Measurements from ENCODE around the gene ALK.

The ALK gene

GRCh38 chr2:29495068-29495467 is 426.3 kb downstream of the ALK start:
- no peaks in the 10 kb centered on the region for H3K27me3 ChIP-seq (ENCODE audit: control insufficient read depth, insufficient read depth, low read length)
- H3K4me1 ChIP-seq (ENCODE audit: control insufficient read depth, low read depth, low read length), result no peaks in the 10 kb centered on the region
- no peak overlapping the region for H3K4me3 ChIP-seq (ENCODE audit: low read length)
- no peak overlapping the region for H3K9ac ChIP-seq (ENCODE audit: low read length)
- no peaks in the 10 kb centered on the region for H3K9me3 ChIP-seq (ENCODE audit: control insufficient read depth, low read depth, low read length)
- no peaks in the 10 kb centered on the region for H3K36me3 ChIP-seq (ENCODE audit: control insufficient read depth, low read depth, low read length)
- H3K27ac ChIP-seq (ENCODE audit: low read length), result no peak overlapping the region

GRCh38 chr2:29492701-29493100 is 428.7 kb downstream of the ALK start:
- no peaks in the 10 kb centered on the region for H3K36me3 ChIP-seq (ENCODE audit: control insufficient read depth, low read depth, low read length)
- no peaks in the 10 kb centered on the region for H3K9me3 ChIP-seq (ENCODE audit: control insufficient read depth, low read depth, low read length)
- H3K27me3 ChIP-seq (ENCODE audit: control insufficient read depth, insufficient read depth, low read length), result no peaks in the 10 kb centered on the region
- no peak overlapping the region for H3K9ac ChIP-seq (ENCODE audit: low read length)
- H3K27ac ChIP-seq (ENCODE audit: low read length), result no peak overlapping the region
- H3K4me3 ChIP-seq (ENCODE audit: low read length), result no peak overlapping the region
- no peaks in the 10 kb centered on the region for H3K4me1 ChIP-seq (ENCODE audit: control insufficient read depth, low read depth, low read length)

GRCh38 chr2:29490045-29490444 is 431.3 kb downstream of the ALK start:
- H3K36me3 ChIP-seq (ENCODE audit: control insufficient read depth, low read depth, low read length), result no peaks in the 10 kb centered on the region
- H3K4me1 ChIP-seq (ENCODE audit: control insufficient read depth, low read depth, low read length), result no peaks in the 10 kb centered on the region
- H3K27me3 ChIP-seq (ENCODE audit: control insufficient read depth, insufficient read depth, low read length), result no peaks in the 10 kb centered on the region
- H3K27ac ChIP-seq (ENCODE audit: low read length), result no peak overlapping the region
- no peak overlapping the region for H3K9ac ChIP-seq (ENCODE audit: low read length)
- no peaks in the 10 kb centered on the region for H3K9me3 ChIP-seq (ENCODE audit: control insufficient read depth, low read depth, low read length)
- H3K4me3 ChIP-seq (ENCODE audit: low read length), result no peak overlapping the region

- Histone ChIP-seq H3K27ac (ENCODE audit: low read length) (no peak overlapping the region), H3K9me3 (ENCODE audit: control insufficient read depth, low read depth, low read length) (no peaks in the 10 kb centered on the region), H3K4me3 (ENCODE audit: low read length) (no peak overlapping the region), H3K4me1 (ENCODE audit: control insufficient read depth, low read depth, low read length) (no peaks in the 10 kb centered on the region), H3K36me3 (ENCODE audit: control insufficient read depth, low read depth, low read length) (no peaks in the 10 kb centered on the region), H3K27me3 (ENCODE audit: control insufficient read depth, insufficient read depth, low read length) (no peaks in the 10 kb centered on the region), H3K9ac (ENCODE audit: low read length) (no peak overlapping the region)
Measured at GRCh38 chr2:29489568-29489967, 431.8 kb downstream of the ALK start.

GRCh38 chr2:29487967-29488555 is 433.3 kb downstream of the ALK start:
- H3K27me3 ChIP-seq (ENCODE audit: control insufficient read depth, insufficient read depth, low read length), result no peaks in the 10 kb centered on the region
- H3K27ac ChIP-seq (ENCODE audit: low read length), result no peak overlapping the region
- H3K9ac ChIP-seq (ENCODE audit: low read length), result no peak overlapping the region
- H3K9me3 ChIP-seq (ENCODE audit: control insufficient read depth, low read depth, low read length), result no peaks in the 10 kb centered on the region
- H3K4me3 ChIP-seq (ENCODE audit: low read length), result no peak overlapping the region
- no peaks in the 10 kb centered on the region for H3K4me1 ChIP-seq (ENCODE audit: control insufficient read depth, low read depth, low read length)
- H3K36me3 ChIP-seq (ENCODE audit: control insufficient read depth, low read depth, low read length), result no peaks in the 10 kb centered on the region

- Histone ChIP-seq H3K4me1 (ENCODE audit: control insufficient read depth, low read depth, low read length) (no peaks in the 10 kb centered on the region), H3K27ac (ENCODE audit: low read length) (no peak overlapping the region), H3K4me3 (ENCODE audit: low read length) (no peak overlapping the region), H3K27me3 (ENCODE audit: control insufficient read depth, insufficient read depth, low read length) (no peaks in the 10 kb centered on the region), H3K36me3 (ENCODE audit: control insufficient read depth, low read depth, low read length) (no peaks in the 10 kb centered on the region), H3K9ac (ENCODE audit: low read length) (no peak overlapping the region), H3K9me3 (ENCODE audit: control insufficient read depth, low read depth, low read length) (no peaks in the 10 kb centered on the region)
Measured at GRCh38 chr2:29485631-29486030, 435.8 kb downstream of the ALK start.

GRCh38 chr2:29485117-29485516 is 436.3 kb downstream of the ALK start:
- Histone ChIP-seq H3K27ac (ENCODE audit: low read length) (no peak overlapping the region), H3K9me3 (ENCODE audit: control insufficient read depth, low read depth, low read length) (no peaks in the 10 kb centered on the region), H3K36me3 (ENCODE audit: control insufficient read depth, low read depth, low read length) (no peaks in the 10 kb centered on the region), H3K4me3 (ENCODE audit: low read length) (no peak overlapping the region), H3K4me1 (ENCODE audit: control insufficient read depth, low read depth, low read length) (no peaks in the 10 kb centered on the region), H3K27me3 (ENCODE audit: control insufficient read depth, insufficient read depth, low read length) (no peaks in the 10 kb centered on the region), H3K9ac (ENCODE audit: low read length) (no peak overlapping the region)

GRCh38 chr2:29482867-29483266 is 438.5 kb downstream of the ALK start:
- Histone ChIP-seq H3K27me3 (ENCODE audit: control insufficient read depth, insufficient read depth, low read length) (no peaks in the 10 kb centered on the region), H3K4me1 (ENCODE audit: control insufficient read depth, low read depth, low read length) (no peaks in the 10 kb centered on the region), H3K27ac (ENCODE audit: low read length) (no peak overlapping the region), H3K9ac (ENCODE audit: low read length) (no peak overlapping the region), H3K36me3 (ENCODE audit: control insufficient read depth, low read depth, low read length) (no peaks in the 10 kb centered on the region), H3K9me3 (ENCODE audit: control insufficient read depth, low read depth, low read length) (no peaks in the 10 kb centered on the region), H3K4me3 (ENCODE audit: low read length) (no peak overlapping the region)

- Histone ChIP-seq H3K36me3 (ENCODE audit: control insufficient read depth, low read depth, low read length) (no peaks in the 10 kb centered on the region), H3K27ac (ENCODE audit: low read length) (no peak overlapping the region), H3K4me3 (ENCODE audit: low read length) (no peak overlapping the region), H3K27me3 (ENCODE audit: control insufficient read depth, insufficient read depth, low read length) (no peaks in the 10 kb centered on the region), H3K9me3 (ENCODE audit: control insufficient read depth, low read depth, low read length) (no peaks in the 10 kb centered on the region), H3K9ac (ENCODE audit: low read length) (no peak overlapping the region), H3K4me1 (ENCODE audit: control insufficient read depth, low read depth, low read length) (no peaks in the 10 kb centered on the region)
Measured at GRCh38 chr2:29482348-29482747, 439.0 kb downstream of the ALK start.

- Histone ChIP-seq H3K27me3 (ENCODE audit: control insufficient read depth, insufficient read depth, low read length) (no peaks in the 10 kb centered on the region), H3K4me3 (ENCODE audit: low read length) (no peak overlapping the region), H3K27ac (ENCODE audit: low read length) (no peak overlapping the region), H3K9me3 (ENCODE audit: control insufficient read depth, low read depth, low read length) (no peaks in the 10 kb centered on the region), H3K4me1 (ENCODE audit: control insufficient read depth, low read depth, low read length) (no peaks in the 10 kb centered on the region), H3K36me3 (ENCODE audit: control insufficient read depth, low read depth, low read length) (no peaks in the 10 kb centered on the region), H3K9ac (ENCODE audit: low read length) (no peak overlapping the region)
Measured at GRCh38 chr2:29481313-29481712, 440.1 kb downstream of the ALK start.

GRCh38 chr2:29480426-29480825 is 441.0 kb downstream of the ALK start:
- no peak overlapping the region for H3K4me3 ChIP-seq (ENCODE audit: low read length)
- H3K9ac ChIP-seq (ENCODE audit: low read length), result no peak overlapping the region
- H3K27ac ChIP-seq (ENCODE audit: low read length), result no peak overlapping the region
- H3K4me1 ChIP-seq (ENCODE audit: control insufficient read depth, low read depth, low read length), result no peaks in the 10 kb centered on the region
- H3K36me3 ChIP-seq (ENCODE audit: control insufficient read depth, low read depth, low read length), result no peaks in the 10 kb centered on the region
- no peaks in the 10 kb centered on the region for H3K9me3 ChIP-seq (ENCODE audit: control insufficient read depth, low read depth, low read length)
- H3K27me3 ChIP-seq (ENCODE audit: control insufficient read depth, insufficient read depth, low read length), result no peaks in the 10 kb centered on the region

- no peak overlapping the region for H3K9ac ChIP-seq (ENCODE audit: low read length)
- no peaks in the 10 kb centered on the region for H3K36me3 ChIP-seq (ENCODE audit: control insufficient read depth, low read depth, low read length)
- no peak overlapping the region for H3K4me3 ChIP-seq (ENCODE audit: low read length)
- no peaks in the 10 kb centered on the region for H3K27me3 ChIP-seq (ENCODE audit: control insufficient read depth, insufficient read depth, low read length)
- H3K9me3 ChIP-seq (ENCODE audit: control insufficient read depth, low read depth, low read length), result no peaks in the 10 kb centered on the region
- H3K27ac ChIP-seq (ENCODE audit: low read length), result no peak overlapping the region
- H3K4me1 ChIP-seq (ENCODE audit: control insufficient read depth, low read depth, low read length), result no peaks in the 10 kb centered on the region
Measured at GRCh38 chr2:29479401-29479800, 442.0 kb downstream of the ALK start.

Measured in iPS-18a (cell line).